OCI-LY7 (cell line): ENCODE measurements around the gene CDSN. TPM values are rescaled to one million over a fixed set of nuclear protein-coding genes. Genes with fewer than 3 reads are reported as not detected.
"Not testable (repeated sequence)": the region's sequence is repeated elsewhere in the genome, so short reads cannot be mapped to it uniquely, and the experiment has no call there.

ENCODE experiments used
- BruUV-seq: library from RNA; stranded (reverse); fragments of 400-500 nt; replicated peaks from 2 replicates; lab custom pipeline; 2021; lab: Mats Ljungman, UMichigan
- CTCF ChIA-PET: fragments of 300-600 bp; sonication (Branson Sonifier 250); formaldehyde crosslinking; loops from one replicate; lab custom pipeline; 2022; ENCODE audit warnings: antibody characterized with exemption; ENCODE audit not compliant: unreplicated experiment; lab: Charles Lee
- POLR2A ChIA-PET: fragments of 300-600 bp; sonication (Branson Sonifier 250); formaldehyde crosslinking; loops from one replicate; lab custom pipeline; 2022; ENCODE audit warnings: antibody characterized with exemption; lab: Charles Lee
- DNase-seq: peaks from one replicate; pipeline ENCODE4 v3.0.0-alpha.2; 2015; ENCODE audit warnings: low spot score
- H2AFZ ChIP-seq: fragments of 200-600 bp; sonication (generic), shearing (Covaris generic); 2 replicates; pipeline ENCODE4 v1.6.1; 2014; ENCODE audit warnings: mild to moderate bottlenecking, antibody characterized with exemption, low read length, moderate library complexity
- H3K27ac ChIP-seq: fragments of 200-600 bp; sonication (generic); 2 replicates; pipeline ENCODE4 v1.5.1; 2014; ENCODE audit warnings: mixed run types, low read depth, mild to moderate bottlenecking, moderate library complexity, low read length, inconsistent platforms; ENCODE audit not compliant: poor library complexity, severe bottlenecking
- H3K36me3 ChIP-seq: fragments of 200-600 bp; sonication (generic); 2 replicates; pipeline ENCODE4 v1.6.1; 2014; ENCODE audit warnings: mild to moderate bottlenecking, antibody characterized with exemption, low read length, moderate library complexity, mixed read lengths; ENCODE audit not compliant: insufficient read depth
- H3K4me1 ChIP-seq: fragments of 200-600 bp; sonication (generic); 2 replicates; pipeline ENCODE4 v1.5.1; 2014; ENCODE audit warnings: mild to moderate bottlenecking, low read length; ENCODE audit not compliant: insufficient read depth, poor library complexity, severe bottlenecking
- H3K4me2 ChIP-seq: fragments of 200-600 bp; sonication (generic); 2 replicates; pipeline ENCODE4 v1.6.1; 2014; ENCODE audit warnings: mild to moderate bottlenecking, low read length
- H3K4me3 ChIP-seq: fragments of 200-600 bp; sonication (generic); 2 replicates; pipeline ENCODE4 v1.5.1; 2014; ENCODE audit warnings: mild to moderate bottlenecking, low read depth, low read length; ENCODE audit not compliant: poor library complexity, severe bottlenecking
- H3K79me2 ChIP-seq: fragments of 200-600 bp; sonication (generic); 2 replicates; pipeline ENCODE4 v1.6.1; 2016; ENCODE audit warnings: low read depth, mild to moderate bottlenecking, low read length, moderate library complexity, mixed read lengths; ENCODE audit not compliant: insufficient read depth
- H3K9me2 ChIP-seq: fragments of 200-600 bp; sonication (generic); 2 replicates; pipeline ENCODE4 v1.6.1; 2016; ENCODE audit warnings: mild to moderate bottlenecking, low read length, mixed read lengths; ENCODE audit not compliant: insufficient read depth
- H3K9me3 ChIP-seq: fragments of 200-600 bp; sonication (generic); 2 replicates; pipeline ENCODE4 v1.6.1; 2014; ENCODE audit warnings: mild to moderate bottlenecking, mixed run types, low read length, mixed read lengths
- H4K20me1 ChIP-seq: fragments of 200-600 bp; sonication (generic); 2 replicates; pipeline ENCODE4 v1.6.1; 2014; ENCODE audit warnings: mild to moderate bottlenecking, antibody characterized with exemption, low read length, moderate library complexity, mixed read lengths; ENCODE audit not compliant: insufficient read depth
- CTCF ChIP-seq: fragments of 200-600 bp; sonication (generic); conservative IDR thresholded peaks from 2 replicates; pipeline ENCODE4 v1.5.1; 2014; ENCODE audit warnings: mild to moderate bottlenecking, antibody characterized with exemption, low read length, moderate library complexity, mixed read lengths
- EZH2phosphoT487 ChIP-seq: fragments of 200-600 bp; sonication (generic); IDR thresholded peaks from 2 replicates; pipeline ENCODE4 v1.6.1; 2018; ENCODE audit warnings: low read depth, borderline replicate concordance, mild to moderate bottlenecking, mixed run types, antibody characterized with exemption, low read length, moderate library complexity, mixed read lengths
- intact Hi-C: fragments of 100-400 bp; cut with micrococcal nuclease; formaldehyde crosslinking; loops from one replicate; pipeline ENCODE4 v1.10.0; 2022; ENCODE audit not compliant: unreplicated experiment
- total RNA-seq, 2 experiments: library from RNA; depleted of rRNA in 1 of 2; stranded (reverse); fragments of >200 nt in 1 of 2; shearing (Covaris generic) in 1 of 2; gene quantifications; 2 replicates each; pipeline ENCODE4 v1.2.3, GENCODE V29; 2014 to 2022

CDSN gene
- total RNA-seq, 2 experiments from 2014 or later: not detected

GRCh38 chr6:31074401-31074800, 45.8 kb downstream of the CDSN start:
- no peak overlapping the region for H3K4me3 ChIP-seq
- no TSS peak for BruUV-seq
- TF ChIP-seq CTCF (no peak), EZH2phosphoT487 (no peak)
- intact Hi-C loops: no loop called here
- no peaks in the 10 kb centered on the region for H4K20me1 ChIP-seq
- H3K36me3 ChIP-seq: no peaks in the 10 kb centered on the region
- ChIA-PET CTCF (no interaction called here), POLR2A (interaction anchor here (0.6 kb wide), 1 partner anchor 899 kb away, joined by 3 read pairs; no protein-coding TSS in a partner anchor)
- no peaks in the 10 kb centered on the region for H3K79me2 ChIP-seq
- H3K4me1 ChIP-seq: no peaks in the 10 kb centered on the region
- no peaks in the 10 kb centered on the region for H3K9me2 ChIP-seq
- no peak for DNase-seq
- no peak overlapping the region for H3K4me2 ChIP-seq
- H3K9me3 ChIP-seq: no peaks in the 10 kb centered on the region
- no peak overlapping the region for H2AFZ ChIP-seq
- no peak overlapping the region for H3K27ac ChIP-seq

GRCh38 chr6:31070711-31071197, 49.5 kb downstream of the CDSN start:
- Histone ChIP-seq H4K20me1 (no peaks in the 10 kb centered on the region), H3K4me1 (no peaks in the 10 kb centered on the region), H3K9me3 (no peaks in the 10 kb centered on the region), H3K4me3 (no peak overlapping the region), H3K36me3 (no peaks in the 10 kb centered on the region), H3K79me2 (no peaks in the 10 kb centered on the region), H3K27ac (no peak overlapping the region), H2AFZ (no peak overlapping the region), H3K4me2 (no peak overlapping the region), H3K9me2 (no peaks in the 10 kb centered on the region)
- no peak for TF ChIP-seq EZH2phosphoT487
- peak; percentile 63 for TF ChIP-seq CTCF
- ChIA-PET CTCF (interaction anchor here (1.1 to 1.3 kb wide), 2 partner anchors 156 to 242 kb away, joined by 3 to 7 read pairs; partner anchors contain the start of gene VARS2), POLR2A (no interaction called here)
- DNase-seq: peak; percentile 42
- BruUV-seq: no TSS peak
- intact Hi-C loops: no loop called here

- no peaks in the 10 kb centered on the region for H3K36me3 ChIP-seq
- no peaks in the 10 kb centered on the region for H3K79me2 ChIP-seq
- no peak overlapping the region for H3K4me3 ChIP-seq
- TF ChIP-seq CTCF (peak; percentile 88), EZH2phosphoT487 (no peak)
- no peak overlapping the region for H3K4me2 ChIP-seq
- intact Hi-C loops: no loop called here
- no peaks in the 10 kb centered on the region for H3K9me2 ChIP-seq
- no peaks in the 10 kb centered on the region for H3K9me3 ChIP-seq
- H4K20me1 ChIP-seq: no peaks in the 10 kb centered on the region
- no peak overlapping the region for H2AFZ ChIP-seq
- peak; percentile 67 for DNase-seq
- CTCF ChIA-PET: interaction anchor here (0.8 kb wide), 1 partner anchor 18 kb away, joined by 4 read pairs; no protein-coding TSS in a partner anchor
- H3K27ac ChIP-seq: no peak overlapping the region
- H3K4me1 ChIP-seq: no peaks in the 10 kb centered on the region
- POLR2A ChIA-PET: no interaction called here
- no TSS peak for BruUV-seq
Measured at GRCh38 chr6:31068669-31069340, 51.4 kb downstream of the CDSN start.

GRCh38 chr6:31067891-31068668, 52.2 kb downstream of the CDSN start:
- BruUV-seq, POLR2A ChIA-PET, H3K79me2 ChIP-seq, intact Hi-C loops, H3K36me3 ChIP-seq, H3K4me1 ChIP-seq, H3K9me3 ChIP-seq, H3K4me3 ChIP-seq, DNase-seq, H4K20me1 ChIP-seq, H3K9me2 ChIP-seq, H2AFZ ChIP-seq, H3K27ac ChIP-seq, H3K4me2 ChIP-seq, CTCF ChIA-PET: not testable (repeated sequence)
